CD4-positive, alpha-beta memory T cell (primary cell): ENCODE results near the gene NCOA6. TPM values are rescaled to one million over a fixed set of nuclear protein-coding genes. Genes with fewer than 3 reads are reported as not detected.
A peak's percentile ranks its signal among the peaks of the same experiment; 100 is the strongest.

Experiments used
- CTCF ChIA-PET: fragments of 350-600 bp; sonication (Branson Sonifier 250); formaldehyde crosslinking; loops from one replicate; lab custom pipeline; 2021; ENCODE audit warnings: inconsistent platforms; ENCODE audit not compliant: partially characterized antibody; lab: Charles Lee
- POLR2A ChIA-PET: fragments of 350-600 bp; sonication (Branson Sonifier 250); formaldehyde crosslinking; loops from one replicate; lab custom pipeline; 2021; ENCODE audit not compliant: partially characterized antibody; lab: Charles Lee
- DNase-seq, 5 donors: peaks; one replicate each; pipeline versions ENCODE4 v3.0.0 to v3.0.0-alpha.2; 2020 to 2022; ENCODE audit warnings: mixed read lengths in 1 of 5
- H3K27ac ChIP-seq: one replicate; pipeline ENCODE4 v1.7.0; 2013; ENCODE audit warnings: low read depth, low read length
- H3K27me3 ChIP-seq: 2 replicates; pipeline ENCODE4 v1.7.0; 2013; ENCODE audit warnings: mild to moderate bottlenecking, low read length, moderate library complexity; ENCODE audit not compliant: insufficient read depth
- H3K36me3 ChIP-seq: 2 replicates; pipeline ENCODE4 v1.7.0; 2013; ENCODE audit warnings: mild to moderate bottlenecking, low read length, moderate library complexity; ENCODE audit not compliant: insufficient read depth
- H3K4me1 ChIP-seq: 2 replicates; pipeline ENCODE4 v1.7.0; 2013; ENCODE audit warnings: mild to moderate bottlenecking, low read length, moderate library complexity; ENCODE audit not compliant: insufficient read depth
- H3K4me3 ChIP-seq, 2 donors: one replicate each; pipeline ENCODE4 v1.7.0; 2013; ENCODE audit warnings: low read length in 2 of 2, mild to moderate bottlenecking in 1 of 2
- H3K9me3 ChIP-seq, 2 donors: one replicate each; pipeline ENCODE4 v1.7.0; 2013; ENCODE audit warnings: low read length in 2 of 2, control low read depth in 1 of 2; ENCODE audit not compliant: control insufficient read depth in 1 of 2
- H3K27ac Mint-ChIP-seq, 7 donors: one replicate each; pipeline ENCODE4 v1.8.0; 2020 to 2021; ENCODE audit warnings: mixed read lengths in 7 of 7, mild to moderate bottlenecking in 6 of 7, inconsistent platforms in 3 of 7, moderate library complexity in 3 of 7
- H3K27me3 Mint-ChIP-seq, 2 donors: one replicate each; pipeline ENCODE4 v1.8.0; 2020 to 2021; ENCODE audit warnings: mixed read lengths in 2 of 2
- H3K36me3 Mint-ChIP-seq, 2 donors: one replicate each; pipeline ENCODE4 v1.8.0; 2020 to 2021; ENCODE audit warnings: mixed read lengths in 2 of 2, inconsistent platforms in 1 of 2, mild to moderate bottlenecking in 1 of 2
- H3K4me1 Mint-ChIP-seq, 4 donors: one replicate each; pipeline ENCODE4 v1.8.0; 2020 to 2021; ENCODE audit warnings: mixed read lengths in 4 of 4, mild to moderate bottlenecking in 1 of 4
- H3K4me3 Mint-ChIP-seq, 8 donors: one replicate each; pipeline ENCODE4 v1.8.0; 2020 to 2021; ENCODE audit warnings: mixed read lengths in 8 of 8, mild to moderate bottlenecking in 7 of 8, moderate library complexity in 6 of 8, inconsistent platforms in 3 of 8
- H3K9me3 Mint-ChIP-seq, 8 donors: one replicate each; pipeline ENCODE4 v1.8.0; 2020 to 2021; ENCODE audit warnings: mixed read lengths in 8 of 8, mild to moderate bottlenecking in 5 of 8, inconsistent platforms in 3 of 8, moderate library complexity in 1 of 8
- intact Hi-C: fragments of 100-400 bp; cut with micrococcal nuclease; formaldehyde crosslinking; loops from one replicate; pipeline ENCODE4 v1.15.1; 2023
- polyA plus RNA-seq, 2 donors: library from polyadenylated mRNA; unstranded; fragments of 300-500 nt; fragmentation: Illumina TruSeq; gene quantifications; one replicate each; pipeline ENCODE4 v1.2.3, GENCODE V29; 2021
- total RNA-seq, 2 experiments: library from RNA; stranded (reverse); gene quantifications; one replicate each; pipeline ENCODE4 v1.2.3, GENCODE V29; 2021

NCOA6 gene
- total RNA-seq (10 to 100 TPM; 29.5 to 29.9 TPM), polyA plus RNA-seq (10 to 100 TPM in 1 of 2 donors, under 1 TPM in 1; 0.60 to 12.9 TPM)

GRCh38 chr20:34825530-34826362 is at the start of gene NCOA6:
Gene NCOA6 (minus strand): TSS chr20:34825651. CDS start chr20:34782355, 43,296 bp downstream.
- ChIA-PET POLR2A (interaction anchor here (0.7 to 2.4 kb wide), 6 partner anchors 47 to 1128 kb away, joined by 3 to 11 read pairs (median 4); partner anchors contain the start of genes EIF6, GGT7, GSS and MMP24OS), CTCF (interaction anchor here (1.2 to 1.8 kb wide), 3 partner anchors 10 to 270 kb away, joined by 4 to 11 read pairs (median 7); partner anchors contain the start of gene GGT7)
- peak within 1 kb of the TSS; percentile 93 to 98 (median 97) for H3K4me3 Mint-ChIP-seq
- no peaks in the 10 kb centered on the region for H3K36me3 ChIP-seq
- peaks cover 23 to 48% (median 39%) of the 10 kb centered on the region in 4 donors for H3K4me1 Mint-ChIP-seq
- peak; percentile 73 to 79 (median 74) for DNase-seq
- H3K4me1 ChIP-seq: peaks cover 34% of the 10 kb centered on the region
- peaks cover 0 to 1% of the 10 kb centered on the region in 2 donors for H3K27me3 Mint-ChIP-seq
- peak within 1 kb of the TSS; percentile 80 to 91 for H3K4me3 ChIP-seq
- peak within 1 kb of the TSS; percentile 78 for H3K27ac ChIP-seq
- peaks cover 0 to 10% of the 10 kb centered on the region in 2 donors for H3K36me3 Mint-ChIP-seq
- H3K9me3 Mint-ChIP-seq: peaks cover 0 to 2% (median 0%) of the 10 kb centered on the region in 8 donors
- no peaks in the 10 kb centered on the region for H3K9me3 ChIP-seq
- intact Hi-C loops: loop anchor here (1.0 to 10.0 kb wide), 5 partner anchors 51 to 1129 kb away; partner anchors contain the start of genes ACSS2, AHCY, EDEM2 and SCAND1
- H3K27ac Mint-ChIP-seq: peak within 1 kb of the TSS; percentile 93 to 99 (median 95)
- H3K27me3 ChIP-seq: no peaks in the 10 kb centered on the region

GRCh38 chr20:34874094-34874654 is 48.7 kb upstream of the NCOA6 start:
- intact Hi-C loops: loop anchor here (1.0 to 10.0 kb wide), 5 partner anchors 86 to 334 kb away; partner anchors contain the start of genes EDEM2, PIGU and TRPC4AP
- peak overlapping the region; percentile 62 to 93 (median 87) for H3K4me3 Mint-ChIP-seq
- CTCF ChIA-PET: interaction anchor here (1.0 to 7.2 kb wide), 10 partner anchors 14 to 89 kb away, joined by 3 to 100 read pairs (median 5); partner anchors contain the start of genes GSS, MYH7B and NCOA6
- H3K27me3 Mint-ChIP-seq: no peaks in the 10 kb centered on the region
- no peaks in the 10 kb centered on the region for H3K9me3 Mint-ChIP-seq
- no peaks in the 10 kb centered on the region for H3K27me3 ChIP-seq
- peak in 3 of 5 donors; percentile 30 to 49 (median 43) for DNase-seq
- peaks cover 42 to 81% (median 65%) of the 10 kb centered on the region in 4 donors for H3K4me1 Mint-ChIP-seq
- H3K36me3 Mint-ChIP-seq: no peaks in the 10 kb centered on the region
- POLR2A ChIA-PET: interaction anchor here (1.3 to 4.0 kb wide), 4 partner anchors 44 to 218 kb away, joined by 3 to 34 read pairs (median 4); partner anchors contain the start of genes GSS, MYH7B, NCOA6 and TRPC4AP
- H3K9me3 ChIP-seq: no peaks in the 10 kb centered on the region
- no peak overlapping the region for H3K27ac ChIP-seq
- H3K4me3 ChIP-seq: no peak overlapping the region
- no peaks in the 10 kb centered on the region for H3K36me3 ChIP-seq
- peaks cover 54% of the 10 kb centered on the region for H3K4me1 ChIP-seq
- peak overlapping the region in 6 of 7 donors; percentile 73 to 93 (median 80) for H3K27ac Mint-ChIP-seq

- H3K4me1 ChIP-seq: peaks cover 54% of the 10 kb centered on the region
These were observed 48.2 kb upstream of the NCOA6 start for GRCh38 chr20:34873583-34874093.

GRCh38 chr20:34872622-34873224 is 47.3 kb upstream of the NCOA6 start, which contains the start of gene GGT7:
Gene GGT7 (minus strand): TSS chr20:34872856. CDS start chr20:34872815, 41 bp downstream.
- CTCF ChIA-PET: interaction anchor here (0.6 to 7.2 kb wide), 15 partner anchors 8 to 411 kb away, joined by 3 to 100 read pairs (median 4); partner anchors contain the start of genes GSS, MYH7B and NCOA6
- intact Hi-C loops: loop anchor here (5.0 to 10.0 kb wide), 2 partner anchors 198 to 275 kb away; partner anchors contain the start of genes EDEM2 and PIGU

More at GRCh38 chr20:34873583-34874093, 48.2 kb upstream of the NCOA6 start:
- peak overlapping the region; percentile 84 to 93 (median 90) for H3K4me3 Mint-ChIP-seq
- peaks cover 40 to 79% (median 64%) of the 10 kb centered on the region in 4 donors for H3K4me1 Mint-ChIP-seq
- no peak for DNase-seq
- Histone ChIP-seq H3K4me3 (peak overlapping the region in 1 of 2 donors; percentile 47), H3K27ac (no peak overlapping the region), H3K27me3 (no peaks in the 10 kb centered on the region), H3K36me3 (no peaks in the 10 kb centered on the region), H3K9me3 (no peaks in the 10 kb centered on the region)
- ChIA-PET POLR2A (interaction anchor here (1.3 to 4.0 kb wide), 3 partner anchors 45 to 219 kb away, joined by 3 to 34 read pairs (median 5); partner anchors contain the start of genes GSS, MYH7B and TRPC4AP), CTCF (interaction anchor here (0.8 to 7.2 kb wide), 15 partner anchors 9 to 222 kb away, joined by 3 to 100 read pairs (median 4); partner anchors contain the start of genes GSS, MYH7B and NCOA6)
- H3K9me3 Mint-ChIP-seq: no peaks in the 10 kb centered on the region
- no peaks in the 10 kb centered on the region for H3K27me3 Mint-ChIP-seq
- H3K27ac Mint-ChIP-seq: peak overlapping the region; percentile 75 to 93 (median 85)
- intact Hi-C loops: loop anchor here (1.0 to 10.0 kb wide), 5 partner anchors 87 to 335 kb away; partner anchors contain the start of genes EDEM2, PIGU and TRPC4AP
- no peaks in the 10 kb centered on the region for H3K36me3 Mint-ChIP-seq

GRCh38 chr20:34871966-34872621 is 46.6 kb upstream of the NCOA6 start:
- Mint-ChIP-seq H3K36me3 (no peaks in the 10 kb centered on the region), H3K9me3 (no peaks in the 10 kb centered on the region), H3K4me3 (peak overlapping the region; percentile 66 to 90 (median 85)), H3K27ac (peak overlapping the region; percentile 55 to 94 (median 89)), H3K27me3 (no peaks in the 10 kb centered on the region), H3K4me1 (peaks cover 40 to 77% (median 58%) of the 10 kb centered on the region in 4 donors)
- H3K4me3 ChIP-seq: peak overlapping the region; percentile 41 to 43
- H3K4me1 ChIP-seq: peaks cover 51% of the 10 kb centered on the region
- no peaks in the 10 kb centered on the region for H3K36me3 ChIP-seq
- DNase-seq: no peak
- H3K9me3 ChIP-seq: no peaks in the 10 kb centered on the region
- ChIA-PET POLR2A (interaction anchor here (0.6 to 2.1 kb wide), 4 partner anchors 8 to 83 kb away, joined by 3 to 11 read pairs (median 6); partner anchors contain the start of genes GSS, MYH7B and NCOA6), CTCF (interaction anchor here (0.6 to 7.2 kb wide), 11 partner anchors 8 to 410 kb away, joined by 3 to 100 read pairs (median 3); partner anchors contain the start of genes GSS, MYH7B and NCOA6)
- peak overlapping the region; percentile 52 for H3K27ac ChIP-seq
- H3K27me3 ChIP-seq: no peaks in the 10 kb centered on the region
- intact Hi-C loops: loop anchor here (2.0 to 10.0 kb wide), 3 partner anchors 197 to 569 kb away; partner anchors contain the start of genes AHCY, EDEM2 and PIGU

More at GRCh38 chr20:34872622-34873224, 47.3 kb upstream of the NCOA6 start, which contains the start of gene GGT7:
- Histone ChIP-seq H3K36me3 (no peaks in the 10 kb centered on the region), H3K27me3 (no peaks in the 10 kb centered on the region), H3K27ac (peak within 1 kb of the TSS; percentile 52), H3K4me3 (peak within 1 kb of the TSS; percentile 47 to 48), H3K9me3 (no peaks in the 10 kb centered on the region), H3K4me1 (peaks cover 54% of the 10 kb centered on the region)
- Mint-ChIP-seq H3K27me3 (no peaks in the 10 kb centered on the region), H3K36me3 (no peaks in the 10 kb centered on the region), H3K27ac (peak within 1 kb of the TSS; percentile 75 to 94 (median 91)), H3K4me1 (peaks cover 40 to 78% (median 59%) of the 10 kb centered on the region in 4 donors), H3K9me3 (no peaks in the 10 kb centered on the region), H3K4me3 (peak within 1 kb of the TSS; percentile 84 to 93 (median 90))
- peak; percentile 83 to 85 (median 84) for DNase-seq
- POLR2A ChIA-PET: interaction anchor here (0.6 to 2.1 kb wide), 5 partner anchors 8 to 274 kb away, joined by 3 to 11 read pairs (median 4); partner anchors contain the start of genes EDEM2, GSS, MYH7B and NCOA6
